SHP77 treated with DMSO at 0.1 percent for 48 hours (cell line): Measurements from ENCODE around the gene NCKAP1.
"Not testable (repeated sequence)": the region's sequence is repeated elsewhere in the genome, so short reads cannot be mapped to it uniquely, and the experiment has no call there.

Source experiments
- DNase-seq: peaks from one replicate; lab custom pipeline; 2025; lab: John Stamatoyannopoulos, UW

Gene NCKAP1

DNA sequence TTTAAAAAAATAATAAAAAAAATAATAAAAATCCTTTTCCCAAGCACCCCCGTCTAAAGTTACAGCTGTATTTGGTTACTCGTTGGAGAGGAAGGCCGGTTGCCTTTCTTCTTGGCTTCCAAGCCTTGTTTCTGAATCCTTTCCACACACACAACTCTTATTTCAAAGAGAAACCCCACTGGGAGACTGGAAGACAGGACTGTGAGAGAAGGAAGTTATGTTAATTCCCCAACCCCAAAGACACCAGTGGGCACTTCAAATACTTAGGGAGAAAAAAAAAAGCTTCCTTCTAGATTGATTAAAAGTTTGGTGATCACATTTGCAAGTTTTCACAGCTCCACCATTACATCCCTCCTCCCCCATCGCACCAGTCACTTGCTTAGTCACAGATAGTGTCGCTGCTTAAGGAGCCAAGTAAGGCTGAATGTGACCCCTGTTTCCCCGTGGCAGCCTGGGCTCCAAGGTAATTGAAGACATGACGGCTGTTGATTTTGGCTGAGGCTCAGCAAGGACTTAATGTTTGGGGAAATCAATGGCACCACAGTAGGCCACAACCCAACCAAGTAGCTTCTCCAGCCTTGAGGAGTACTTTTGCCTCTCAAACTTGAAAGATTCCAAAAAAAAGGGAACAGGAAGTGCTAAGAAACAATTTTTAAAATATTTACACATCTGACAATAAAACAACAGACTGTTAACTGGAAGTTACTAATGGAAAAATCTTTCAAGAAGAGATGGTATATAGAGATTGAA is 131.0 kb downstream of the NCKAP1 start:
- DNase-seq: no peak

DNA sequence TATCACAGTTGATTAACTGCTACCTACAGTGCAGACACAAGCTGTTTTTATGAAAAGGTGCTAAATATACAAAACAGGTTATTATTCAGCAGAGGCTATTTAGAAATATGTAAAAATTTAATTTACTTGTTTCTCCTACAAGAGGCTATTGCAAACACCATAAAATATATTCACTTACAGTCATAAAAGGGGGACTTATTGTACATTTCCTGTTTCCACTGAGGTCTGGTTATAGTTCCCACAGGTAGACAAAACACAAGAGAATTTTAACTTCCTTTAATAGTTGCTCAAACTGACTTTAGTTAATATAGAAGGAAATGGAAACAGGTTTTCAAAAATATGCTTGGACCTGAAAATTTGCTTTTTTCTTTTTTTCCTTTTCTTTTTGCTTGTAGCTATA is 131.8 kb downstream of the NCKAP1 start:
- no peak for DNase-seq

DNA sequence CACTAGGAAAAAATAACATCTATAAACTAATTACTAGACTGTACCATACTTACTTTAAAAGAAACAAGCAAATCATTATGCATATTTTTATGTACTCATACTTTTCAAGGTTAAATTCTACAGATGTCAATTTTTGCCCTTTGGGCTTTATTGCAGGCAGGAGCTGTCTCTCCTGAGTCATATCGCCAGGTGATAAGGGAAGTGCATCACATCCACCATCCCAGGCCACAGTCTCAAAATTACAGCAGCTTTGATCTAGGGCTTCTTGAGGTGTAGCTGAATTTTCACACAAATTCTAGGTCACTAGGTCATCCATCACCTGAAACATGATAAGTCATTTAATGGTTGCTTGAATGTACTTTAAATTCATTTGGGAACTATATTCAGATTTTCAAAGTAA is 133.4 kb downstream of the NCKAP1 start:
- DNase-seq: no peak

- no peak for DNase-seq
Observed at GRCh38 chr2:182903566-182903965, 134.7 kb downstream of the NCKAP1 start.

GRCh38 chr2:182901748-182902147 is 136.5 kb downstream of the NCKAP1 start:
- DNase-seq: no peak

DNA sequence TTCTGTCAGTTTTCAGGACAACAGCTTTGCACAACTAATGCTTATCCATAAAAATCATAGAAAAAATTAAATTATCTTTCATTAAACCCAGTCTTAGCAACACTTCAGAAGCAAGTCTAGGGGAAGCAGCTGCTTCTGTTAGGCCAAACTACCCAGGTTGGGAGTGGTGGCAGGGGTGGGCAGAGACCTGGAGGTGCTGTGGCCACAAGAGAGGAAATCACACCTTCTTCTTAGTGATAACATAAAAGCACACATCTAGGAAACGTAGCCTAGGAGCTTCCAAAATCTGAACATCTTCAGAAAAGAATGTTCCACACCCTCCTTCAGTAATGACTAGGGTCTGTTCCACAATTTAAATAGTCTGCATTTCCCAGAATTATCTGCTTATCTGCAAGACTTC is 139.5 kb downstream of the NCKAP1 start:
- DNase-seq: no peak

- no peak for DNase-seq
Observed at GRCh38 chr2:182897137-182897536, 141.1 kb downstream of the NCKAP1 start.

DNA sequence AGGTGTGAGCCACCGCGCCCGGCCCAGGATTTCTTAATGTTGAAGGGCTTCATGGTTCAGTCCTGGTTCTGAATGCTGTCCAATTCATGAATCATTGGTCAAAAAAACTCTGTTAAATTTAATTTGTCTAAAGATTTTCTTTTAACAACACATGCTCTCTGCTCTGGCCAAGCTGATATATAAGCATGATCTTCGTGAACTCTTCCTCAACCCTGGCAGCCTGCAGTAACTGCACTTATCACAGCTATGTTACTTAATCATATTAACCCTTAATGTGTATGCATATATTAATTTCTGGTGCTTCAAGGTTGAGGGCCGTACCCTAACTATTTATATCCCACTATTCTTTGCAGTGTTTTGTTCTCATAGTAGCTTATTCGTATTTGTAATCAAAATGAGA is 142.5 kb downstream of the NCKAP1 start:
- no peak for DNase-seq

GRCh38 chr2:182895169-182895568 is 143.1 kb downstream of the NCKAP1 start:
- DNase-seq: no peak

GRCh38 chr2:182894174-182894573 is 144.1 kb downstream of the NCKAP1 start:
- DNase-seq: no peak

DNA sequence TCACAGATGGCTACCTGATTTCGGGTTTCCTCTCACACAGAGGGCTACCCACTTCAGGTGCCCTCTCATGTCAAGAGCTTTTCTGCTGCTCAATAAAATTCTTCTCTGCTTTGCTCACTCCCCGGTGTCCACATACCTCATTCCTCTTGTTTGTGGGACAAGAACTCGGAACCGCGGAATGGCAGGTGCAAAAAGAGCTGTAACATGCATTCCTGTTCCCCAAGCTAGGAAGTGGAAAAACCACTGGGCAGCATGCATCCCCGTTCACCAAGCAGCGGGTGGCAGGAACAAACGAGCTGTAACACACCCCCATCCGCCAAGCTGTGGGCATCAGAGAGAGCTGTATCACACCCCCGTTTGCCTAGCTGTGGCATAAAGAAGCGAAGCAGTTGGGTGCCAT is 144.6 kb downstream of the NCKAP1 start:
- no peak for DNase-seq

DNA sequence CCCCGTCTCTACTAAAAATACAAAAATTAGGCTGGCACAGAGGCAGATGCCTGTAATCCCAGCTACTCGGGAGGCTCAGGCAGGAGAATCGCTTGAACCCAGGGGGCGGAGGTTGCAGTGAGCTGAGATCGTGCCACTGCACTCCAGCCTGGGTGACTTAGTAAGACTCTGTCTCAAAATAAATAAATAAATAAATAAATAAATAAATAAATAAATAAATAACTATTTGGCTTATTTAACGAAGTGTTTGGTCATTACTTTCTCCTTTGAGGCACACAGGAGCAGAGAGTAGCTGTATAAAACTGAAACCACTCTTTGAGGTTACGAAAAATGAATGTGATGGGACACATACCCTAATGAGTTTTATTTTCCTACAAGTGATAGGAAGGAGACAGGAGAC is 145.2 kb downstream of the NCKAP1 start:
- not testable (repeated sequence) for DNase-seq

DNA sequence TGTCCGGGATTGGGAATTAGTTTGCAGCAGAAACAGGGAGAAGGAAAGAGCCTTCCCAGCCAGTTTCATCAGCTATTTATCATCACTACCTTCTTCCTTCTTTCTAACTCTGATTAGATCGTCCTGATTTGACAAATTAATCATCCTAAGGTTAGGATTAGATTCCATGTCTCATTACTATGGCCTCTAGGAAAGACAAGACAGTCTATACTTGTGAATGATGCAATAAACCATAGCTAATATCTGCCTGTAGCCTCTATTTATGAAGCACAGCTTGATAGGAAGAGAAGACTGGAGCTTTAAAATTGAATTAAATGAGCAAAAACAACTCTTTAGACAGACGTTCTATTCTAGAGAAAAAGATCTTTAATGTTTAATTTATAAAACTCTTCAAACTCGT is 146.6 kb downstream of the NCKAP1 start:
- no peak for DNase-seq

GRCh38 chr2:182890773-182891378 is 147.4 kb downstream of the NCKAP1 start:
- DNase-seq: no peak

DNA sequence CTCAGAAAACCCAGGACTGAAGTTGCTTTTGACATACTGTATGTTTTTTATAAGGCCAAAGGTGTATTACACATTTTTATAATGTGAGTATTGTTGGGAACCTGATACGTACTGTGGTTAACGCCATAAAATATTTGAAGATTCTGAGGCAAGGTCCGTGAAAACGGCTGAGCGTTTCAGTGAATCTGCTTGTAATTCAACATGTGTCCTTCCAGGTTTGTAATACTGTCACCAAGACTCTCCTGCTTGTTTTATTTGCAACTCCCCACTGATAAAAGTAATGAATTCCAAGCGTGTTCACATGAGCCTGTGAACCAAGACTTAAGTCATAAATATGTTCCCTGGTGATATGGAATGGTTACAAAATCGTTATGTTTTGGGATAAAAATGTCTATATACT is 148.0 kb downstream of the NCKAP1 start:
- DNase-seq: no peak

GRCh38 chr2:182887753-182888415 is 150.4 kb downstream of the NCKAP1 start:
- no peak for DNase-seq

GRCh38 chr2:182887093-182887492 is 151.2 kb downstream of the NCKAP1 start:
- no peak for DNase-seq

DNA sequence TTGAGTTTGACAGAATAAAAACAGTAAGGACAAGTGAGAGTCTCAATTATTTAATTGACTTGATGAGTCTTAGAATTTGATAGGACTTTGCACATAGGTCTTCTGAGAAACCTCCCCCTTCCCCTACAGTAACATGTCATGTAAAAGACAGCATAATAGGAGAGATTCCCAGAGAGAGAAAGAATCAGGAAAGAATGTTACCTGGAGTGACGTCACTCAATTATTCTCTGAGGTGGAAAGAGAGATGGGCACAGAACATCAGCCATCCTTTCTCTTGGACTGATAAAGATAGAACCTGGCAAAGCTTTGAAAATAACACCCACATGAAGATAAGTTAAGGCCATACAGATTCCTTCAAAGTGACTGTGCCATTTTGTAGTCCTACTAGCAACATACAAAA is 152.5 kb downstream of the NCKAP1 start:
- DNase-seq: no peak

DNA sequence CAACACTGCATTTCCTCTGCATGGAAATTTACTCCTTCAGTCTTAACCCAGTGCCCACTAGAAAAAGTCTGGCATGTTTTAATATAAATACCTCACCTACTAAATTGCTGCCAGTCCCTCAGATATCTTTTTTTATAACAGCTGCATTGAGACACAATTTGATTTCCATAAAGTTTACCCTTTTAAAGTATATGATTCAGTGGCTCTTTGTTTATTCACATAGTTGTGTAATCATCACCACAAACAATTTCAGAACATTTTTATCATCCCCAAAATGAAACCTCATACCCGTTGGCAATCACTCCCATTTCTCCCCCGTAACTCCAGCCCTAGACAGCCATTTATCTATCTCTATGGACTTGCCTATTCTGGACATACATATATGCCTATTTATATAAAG is 154.8 kb downstream of the NCKAP1 start:
- no peak for DNase-seq

DNA sequence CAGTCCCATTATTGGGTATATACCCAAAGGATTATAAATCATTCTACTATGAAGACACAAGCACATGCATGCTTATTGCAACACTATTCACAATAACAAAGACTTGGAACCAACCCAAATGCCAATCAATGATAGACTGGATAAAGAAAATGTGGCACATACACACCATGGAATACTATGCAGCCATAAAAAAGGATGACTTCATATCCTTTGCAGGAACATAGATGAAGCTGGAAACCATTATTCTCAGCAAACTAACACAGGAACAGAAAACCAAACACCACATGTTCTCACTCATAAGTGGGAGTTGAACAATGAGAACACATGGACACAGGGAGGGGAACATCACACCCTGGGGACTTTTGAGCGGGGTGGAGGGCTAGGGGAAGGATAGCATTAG is 158.2 kb downstream of the NCKAP1 start:
- DNase-seq: not testable (repeated sequence)

GRCh38 chr2:182876653-182877052 is 161.6 kb downstream of the NCKAP1 start:
- not testable (repeated sequence) for DNase-seq

DNA sequence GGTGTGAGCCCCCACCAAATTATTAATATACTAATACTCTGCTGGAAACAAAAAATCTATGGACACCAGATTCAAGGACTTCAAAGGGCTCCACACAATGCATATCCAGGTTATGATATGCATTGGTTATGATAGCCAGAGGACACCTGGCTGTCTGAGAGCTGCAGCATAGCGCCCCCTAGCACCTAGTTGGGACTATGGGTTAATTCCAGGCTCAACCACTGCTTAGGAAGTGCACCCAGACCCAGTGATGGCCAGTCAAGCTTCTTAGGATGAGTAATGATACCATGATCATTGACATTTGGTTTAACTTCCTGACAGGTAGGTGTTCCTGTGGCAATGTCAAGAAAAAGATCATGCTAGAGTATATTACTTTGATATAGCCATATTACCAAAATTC is 168.0 kb downstream of the NCKAP1 start:
- no peak for DNase-seq

DNA sequence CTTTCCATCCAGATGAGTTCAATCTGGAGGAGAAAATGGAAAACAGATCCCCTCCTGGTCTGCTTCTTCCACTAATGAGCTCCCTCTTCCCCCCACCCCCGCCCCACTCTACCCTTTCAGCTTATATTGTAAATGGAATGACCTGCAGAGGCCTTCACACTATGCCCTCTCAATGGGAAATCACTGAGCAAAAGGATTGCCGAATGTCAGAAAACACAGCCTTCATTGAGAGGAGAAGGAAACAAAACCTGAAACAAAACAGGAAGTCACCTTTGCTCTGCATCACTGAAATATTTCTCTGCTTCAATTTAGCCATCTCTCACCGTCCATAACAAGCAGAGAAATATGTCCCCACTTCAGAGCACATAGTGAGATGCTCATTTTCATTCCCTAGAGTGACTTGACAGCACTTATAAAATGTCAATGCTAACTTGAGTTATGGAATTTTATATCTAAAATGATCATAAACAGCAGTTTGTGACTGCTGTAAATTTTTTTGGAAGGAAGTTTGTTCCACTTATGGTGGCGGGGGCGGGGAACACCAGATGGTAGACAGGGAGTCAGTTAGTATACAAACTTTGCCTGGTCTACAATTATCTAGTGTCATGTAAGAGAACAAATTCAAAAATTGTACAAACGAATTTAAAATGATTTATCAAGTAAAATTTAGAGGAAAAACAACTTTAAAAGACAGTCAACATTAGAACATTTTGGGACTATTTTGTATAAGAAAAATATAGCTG is 170.0 kb downstream of the NCKAP1 start:
- no peak for DNase-seq
